Fibroblast of skin of left biceps (primary cell): ENCODE measurements around the gene KRTAP10-8.
"Not testable (repeated sequence)": the region's sequence is repeated elsewhere in the genome, so short reads cannot be mapped to it uniquely, and the experiment has no call there.

ENCODE experiments used
- DNase-seq, 2 experiments: peaks; one replicate each; pipeline ENCODE4 v3.0.0-alpha.2; 2013; ENCODE audit warnings: low read depth in 2 of 2

Gene KRTAP10-8

GRCh38 chr21:44612029-44612486, at the start of gene KRTAP10-8:
Gene KRTAP10-8, plus strand, starts transcription at chr21:44612079. Its CDS starts 22 bp downstream, at chr21:44612101.
- DNase-seq: no peak

- DNase-seq: no peak
These were observed 47.8 kb upstream of the KRTAP10-8 start for GRCh38 chr21:44564099-44564498.

- DNase-seq: no peak
These were observed 46.8 kb upstream of the KRTAP10-8 start for GRCh38 chr21:44564886-44565598.

- DNase-seq: no peak
These were observed 45.5 kb upstream of the KRTAP10-8 start for GRCh38 chr21:44566403-44566802.

GRCh38 chr21:44567481-44568171, 44.3 kb upstream of the KRTAP10-8 start:
- no peak for DNase-seq

DNA sequence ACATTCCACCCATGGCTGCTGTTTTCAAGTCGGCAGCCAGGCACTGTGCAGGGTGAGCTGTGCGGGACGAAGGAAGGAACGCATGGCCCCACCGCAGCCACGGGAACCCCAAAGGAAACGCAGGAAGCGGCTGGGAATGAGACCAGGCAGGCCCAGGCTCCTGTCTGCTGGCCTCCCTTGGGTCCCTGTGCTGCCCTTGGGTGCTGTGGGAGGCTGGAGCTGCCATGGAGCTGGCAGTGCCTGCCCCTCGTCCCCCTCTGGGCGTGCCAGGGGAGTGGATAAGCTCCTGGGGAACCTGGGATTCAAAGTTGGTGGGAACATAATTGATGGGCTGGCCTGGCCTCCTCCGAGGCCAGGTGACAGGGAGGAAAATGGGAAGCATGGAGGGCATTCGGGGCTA, 43.6 kb upstream of the KRTAP10-8 start:
- DNase-seq: no peak

- no peak for DNase-seq
These were observed 43.0 kb upstream of the KRTAP10-8 start for GRCh38 chr21:44568667-44569556.

DNA sequence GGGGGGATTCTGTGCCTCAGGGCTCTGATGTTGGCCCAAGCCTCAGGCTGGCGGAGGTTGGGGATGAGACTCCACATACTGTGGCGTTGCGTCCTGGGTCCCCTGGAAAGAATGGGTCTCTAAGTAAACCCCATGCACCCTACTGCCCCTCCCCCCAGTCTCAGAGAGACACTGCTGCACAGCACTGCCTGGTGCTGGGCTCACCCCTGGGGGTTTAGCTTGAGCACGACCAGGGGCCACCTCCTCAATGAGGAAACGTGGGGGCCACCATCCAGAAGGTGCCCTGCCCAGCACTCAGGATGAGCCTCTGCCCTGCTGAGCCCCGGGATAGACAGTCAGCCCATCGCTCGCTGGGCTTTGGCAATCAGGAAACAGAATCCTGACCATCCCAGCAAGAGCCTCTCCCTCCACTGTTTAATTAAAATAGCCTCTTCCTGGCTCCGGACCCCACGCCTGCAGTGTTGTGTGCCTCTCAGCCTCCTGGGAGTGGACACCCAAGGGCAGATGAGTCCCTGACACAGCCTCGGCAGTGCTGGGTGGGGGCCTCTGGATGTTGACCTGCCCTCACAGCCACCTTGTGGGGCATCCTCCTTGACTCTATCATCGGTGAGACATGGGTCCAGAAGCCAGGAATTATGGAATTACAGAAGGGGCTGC, 41.9 kb upstream of the KRTAP10-8 start:
- DNase-seq: no peak

- no peak for DNase-seq
These were observed 40.6 kb upstream of the KRTAP10-8 start for GRCh38 chr21:44571296-44571695.

DNA sequence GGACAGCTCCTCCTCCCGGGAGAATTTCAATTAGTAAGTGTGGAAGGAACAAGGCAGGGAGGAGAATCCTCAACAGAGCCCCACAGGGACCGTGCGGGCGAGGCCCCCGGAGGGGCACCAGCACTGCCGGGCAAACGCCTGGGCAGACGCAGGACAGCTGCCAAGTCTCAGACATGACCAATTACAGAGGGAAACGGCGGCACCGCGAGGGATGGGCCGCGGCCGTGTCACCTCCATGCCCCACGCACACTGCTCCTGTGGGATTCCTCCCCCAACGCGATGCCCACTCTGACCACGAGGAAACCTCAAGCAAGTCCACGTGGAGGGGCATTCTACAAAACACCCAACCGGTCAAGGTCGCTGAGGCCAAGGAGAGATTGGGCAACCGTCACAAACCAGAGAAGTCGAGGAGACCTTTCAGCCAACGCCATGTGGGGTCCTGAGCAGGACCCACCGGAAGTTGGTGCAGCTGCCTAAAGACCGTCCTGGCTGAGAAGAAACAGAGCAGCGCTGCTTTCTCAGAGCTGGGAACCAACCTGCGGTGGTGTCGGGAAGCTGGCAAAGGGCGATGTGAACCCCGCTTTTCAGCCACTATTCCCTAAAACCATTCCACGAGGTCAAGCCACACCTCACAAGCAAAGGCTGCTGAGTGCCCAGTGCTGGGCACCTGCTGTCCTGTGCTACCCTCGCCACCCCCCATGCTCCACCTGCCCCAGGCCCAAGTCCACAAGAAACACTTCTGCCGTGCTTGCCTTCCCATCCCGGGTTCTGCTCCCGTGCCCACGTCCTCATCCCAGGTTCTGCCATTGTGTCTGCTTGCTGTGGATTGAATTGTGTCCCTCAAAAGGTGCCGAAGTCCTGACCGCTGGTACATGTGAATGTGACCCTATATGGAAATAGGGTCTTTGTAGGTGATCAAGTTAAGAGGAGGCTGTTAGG, 39.8 kb upstream of the KRTAP10-8 start:
- DNase-seq: no peak

DNA sequence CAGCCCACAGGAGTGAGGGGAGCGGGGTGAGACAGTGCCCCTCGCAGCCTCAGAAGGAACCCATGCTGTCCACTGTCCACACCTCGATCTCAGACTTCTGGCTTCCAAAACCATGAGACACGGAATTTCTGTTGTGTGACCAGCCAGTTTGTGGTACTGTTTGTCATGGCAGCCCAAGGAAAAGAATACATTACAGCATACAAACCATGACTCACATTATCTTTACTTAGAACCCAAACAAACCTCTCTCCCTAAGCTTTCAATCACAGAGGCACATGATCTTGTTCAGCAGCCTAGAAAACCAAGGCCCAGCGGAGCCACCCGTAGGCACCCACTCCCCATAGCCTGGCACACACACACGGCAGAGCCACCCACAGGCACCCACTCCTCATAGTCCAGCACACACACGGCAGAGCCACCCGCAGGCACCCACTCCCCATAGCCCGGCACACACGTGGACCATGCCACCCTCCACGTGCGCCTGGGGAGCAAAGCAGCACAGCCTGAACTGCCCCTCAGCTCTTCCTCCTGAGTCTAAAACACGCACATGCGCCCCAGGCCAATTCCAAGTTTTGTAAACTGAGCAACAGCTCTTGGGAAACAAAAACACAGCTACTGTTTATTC, 38.8 kb upstream of the KRTAP10-8 start:
- DNase-seq: no peak

DNA sequence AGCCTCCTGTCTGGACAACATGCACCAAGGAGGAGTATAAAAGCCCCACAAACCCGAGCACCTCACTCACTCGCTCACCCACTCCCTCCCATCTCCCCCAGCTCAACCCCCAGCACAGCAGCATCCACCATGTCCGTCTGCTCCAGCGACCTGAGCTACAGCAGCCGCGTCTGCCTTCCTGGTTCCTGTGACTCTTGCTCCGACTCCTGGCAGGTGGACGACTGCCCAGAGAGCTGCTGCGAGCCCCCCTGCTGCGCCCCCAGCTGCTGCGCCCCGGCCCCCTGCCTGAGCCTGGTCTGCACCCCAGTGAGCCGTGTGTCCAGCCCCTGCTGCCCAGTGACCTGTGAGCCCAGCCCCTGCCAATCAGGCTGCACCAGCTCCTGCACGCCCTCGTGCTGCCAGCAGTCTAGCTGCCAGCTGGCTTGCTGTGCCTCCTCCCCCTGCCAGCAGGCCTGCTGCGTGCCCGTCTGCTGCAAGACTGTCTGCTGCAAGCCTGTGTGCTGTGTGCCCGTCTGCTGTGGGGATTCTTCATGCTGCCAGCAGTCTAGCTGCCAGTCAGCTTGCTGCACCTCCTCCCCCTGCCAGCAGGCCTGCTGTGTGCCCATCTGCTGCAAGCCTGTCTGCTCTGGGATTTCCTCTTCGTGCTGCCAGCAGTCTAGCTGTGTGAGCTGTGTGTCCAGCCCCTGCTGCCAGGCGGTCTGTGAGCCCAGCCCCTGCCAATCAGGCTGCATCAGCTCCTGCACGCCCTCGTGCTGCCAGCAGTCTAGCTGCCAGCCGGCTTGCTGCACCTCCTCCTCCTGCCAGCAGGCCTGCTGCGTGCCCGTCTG, 38.0 kb upstream of the KRTAP10-8 start, which contains the start of gene KRTAP10-4:
KRTAP10-4 (plus strand) TSS at position 100 of the 827 bp plus-strand sequence; CDS start at position 130, 30 bp downstream.
- DNase-seq: not testable (repeated sequence)

DNA sequence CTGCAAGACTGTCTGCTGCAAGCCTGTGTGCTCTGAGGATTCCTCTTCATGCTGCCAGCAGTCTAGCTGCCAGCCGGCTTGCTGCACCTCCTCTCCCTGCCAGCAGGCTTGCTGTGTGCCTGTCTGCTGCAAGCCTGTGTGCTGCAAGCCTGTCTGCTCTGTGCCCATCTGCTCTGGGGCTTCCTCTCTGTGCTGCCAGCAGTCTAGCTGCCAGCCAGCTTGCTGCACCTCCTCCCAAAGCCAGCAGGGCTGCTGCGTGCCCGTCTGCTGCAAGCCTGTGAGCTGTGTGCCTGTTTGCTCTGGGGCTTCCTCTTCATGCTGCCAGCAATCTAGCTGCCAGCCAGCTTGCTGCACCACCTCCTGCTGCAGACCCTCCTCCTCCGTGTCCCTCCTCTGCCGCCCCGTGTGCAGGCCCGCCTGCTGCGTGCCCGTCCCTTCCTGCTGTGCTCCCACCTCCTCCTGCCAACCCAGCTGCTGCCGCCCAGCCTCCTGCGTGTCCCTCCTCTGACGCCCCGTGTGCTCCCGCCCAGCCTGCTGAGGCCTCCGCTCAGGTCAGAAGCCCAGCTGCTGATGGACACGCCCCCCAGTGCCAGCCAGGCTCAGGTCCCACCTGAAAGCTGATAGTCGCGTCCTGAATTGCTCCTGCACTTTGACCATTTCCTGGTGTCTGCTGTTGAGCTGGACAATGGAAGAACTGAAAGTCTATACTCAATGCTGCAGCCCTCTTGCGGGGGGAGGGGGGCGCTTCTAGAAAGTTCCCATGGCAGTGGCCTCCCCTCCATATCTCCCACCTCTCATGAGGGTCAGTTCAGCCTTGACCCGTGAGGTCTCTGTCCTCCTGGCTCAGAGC, 37.2 kb upstream of the KRTAP10-8 start:
- no peak for DNase-seq

DNA sequence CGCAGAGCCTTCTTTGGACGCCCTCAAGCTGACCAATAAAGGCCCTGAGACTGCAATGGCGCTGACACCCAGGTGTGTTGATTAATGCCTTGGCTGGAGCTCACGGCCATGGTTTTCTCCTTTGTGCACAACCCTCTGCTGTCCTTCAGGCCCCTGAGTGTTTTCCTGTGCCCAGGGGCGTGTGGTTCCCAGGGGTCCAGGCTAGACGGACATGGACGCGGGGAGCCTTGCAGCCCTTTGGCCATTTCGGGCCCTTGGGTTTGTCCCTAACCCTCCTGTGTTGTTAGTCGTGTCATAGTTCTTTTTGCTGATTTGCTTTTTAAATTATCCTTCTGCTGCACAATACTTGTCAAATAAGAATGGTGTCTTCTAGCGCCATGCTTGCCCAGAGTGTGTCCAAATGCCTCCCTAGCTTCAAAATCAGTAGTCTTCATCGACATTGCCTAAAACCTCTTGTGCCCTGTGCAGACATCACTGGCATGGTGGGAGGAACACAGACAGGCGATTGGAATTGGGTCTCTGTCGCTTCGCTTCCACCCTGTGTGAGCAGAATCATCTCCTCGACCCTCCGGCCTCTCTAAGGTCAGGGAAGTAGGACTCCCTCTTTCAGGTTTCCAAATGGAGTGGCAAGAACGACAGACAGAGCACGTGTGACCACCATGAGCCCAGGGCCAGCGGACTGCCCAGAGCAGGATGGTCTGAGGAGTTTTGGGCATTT, 36.4 kb upstream of the KRTAP10-8 start:
- DNase-seq: no peak

GRCh38 chr21:44576025-44576420, 35.9 kb upstream of the KRTAP10-8 start:
- no peak for DNase-seq

- no peak for DNase-seq
These were observed 33.4 kb upstream of the KRTAP10-8 start for GRCh38 chr21:44578371-44579055.
